GM12878 (cell line): ENCODE data around the gene TMUB1. TPM values are rescaled to one million over a fixed set of nuclear protein-coding genes. Genes with fewer than 3 reads are reported as not detected.
A peak's percentile ranks its signal among the peaks of the same experiment; 100 is the strongest.

Experiments used
- ATAC-seq: fragments of 200-7000 bp; cut with Tn5 transposase; 3 replicates; pipeline ENCODE4 v1.9.1; 2020; ENCODE audit warnings: mild to moderate bottlenecking, moderate library complexity
- BruUV-seq: library from RNA; stranded (reverse); fragments of 400-500 nt; replicated peaks from 2 replicates; lab custom pipeline; 2021; lab: Mats Ljungman, UMichigan
- CTCF ChIA-PET: fragments of 300-600 bp; sonication (Branson Sonifier 250); formaldehyde crosslinking; extraction: SDS; loops from one replicate; lab custom pipeline; 2021; ENCODE audit warnings: inconsistent platforms; lab: Yijun Ruan, JAX
- POLR2A ChIA-PET: fragments of 350-600 bp; formaldehyde crosslinking; extraction: SDS; loops from one replicate; lab custom pipeline; 2021; ENCODE audit warnings: inconsistent platforms; lab: Charles Lee
- RAD21 ChIA-PET: fragments of 300-600 bp; sonication (Branson Sonifier 250); formaldehyde crosslinking; loops from one replicate; lab custom pipeline; 2023; ENCODE audit warnings: antibody characterized with exemption; ENCODE audit not compliant: unreplicated experiment; lab: Charles Lee
- SMC1A ChIA-PET: fragments of 300-600 bp; sonication (Branson Sonifier 250); formaldehyde crosslinking; loops from one replicate; lab custom pipeline; 2023; ENCODE audit not compliant: unreplicated experiment, uncharacterized antibody; lab: Charles Lee
- DNase-seq: peaks from one replicate; pipeline ENCODE4 v3.0.0-alpha.2; 2011; ENCODE audit warnings: low read depth, low spot score
- FAIRE-seq: peaks from 3 replicates; lab custom pipeline; 2011; peaks lifted over from hg19 to GRCh38; lab: Jason Lieb, UNC
- H2AFZ ChIP-seq: 2 replicates; pipeline ENCODE4 v1.6.0; 2011; ENCODE audit warnings: low read depth, low read length, control low read depth; ENCODE audit not compliant: control insufficient read depth
- H3K27ac ChIP-seq: 2 replicates; pipeline ENCODE4 v1.5.1; 2011; ENCODE audit warnings: control low read depth; ENCODE audit not compliant: control insufficient read depth, insufficient read depth
- H3K27me3 ChIP-seq, 2 experiments: replicated peaks in 1 of 2; 2 replicates each; pipeline versions ENCODE4 v1.6.0 to v1.6.1; 2011; ENCODE audit warnings: low read length in 1 of 2; ENCODE audit not compliant: control insufficient read depth in 2 of 2, insufficient read depth in 2 of 2
- H3K36me3 ChIP-seq, 2 experiments: 2 replicates each; pipeline ENCODE4 v1.5.1; 2011; ENCODE audit warnings: low read length in 1 of 2; ENCODE audit not compliant: control insufficient read depth in 2 of 2, insufficient read depth in 2 of 2
- H3K4me1 ChIP-seq: 2 replicates; pipeline ENCODE4 v1.6.1; 2011; ENCODE audit warnings: mild to moderate bottlenecking, low read length, moderate library complexity, mixed read lengths; ENCODE audit not compliant: control insufficient read depth, insufficient read depth
- H3K4me2 ChIP-seq: 2 replicates; pipeline ENCODE4 v1.6.0; 2011; ENCODE audit warnings: control low read depth; ENCODE audit not compliant: control insufficient read depth, insufficient read depth
- H3K4me3 ChIP-seq: fragments of 200-600 bp; sonication (generic); 2 replicates; pipeline ENCODE4 v1.5.1; 2016
- H3K79me2 ChIP-seq: 2 replicates; pipeline ENCODE4 v1.6.0; 2011; ENCODE audit warnings: low read length; ENCODE audit not compliant: control insufficient read depth, insufficient read depth
- H3K9ac ChIP-seq: 2 replicates; pipeline ENCODE4 v1.8.0; 2011; ENCODE audit warnings: low read length, control low read depth, mixed read lengths; ENCODE audit not compliant: control insufficient read depth, insufficient read depth
- H3K9me3 ChIP-seq: replicated peaks from 3 replicates; pipeline ENCODE4 v1.5.1; 2011; ENCODE audit warnings: mild to moderate bottlenecking, low read length; ENCODE audit not compliant: control insufficient read depth, insufficient read depth
- H4K20me1 ChIP-seq: 2 replicates; pipeline ENCODE4 v1.6.0; 2011; ENCODE audit not compliant: control insufficient read depth, insufficient read depth
- EP300 ChIP-seq, 2 experiments: fragments of 150-350 bp in 1 of 2; IDR thresholded peaks; 2 replicates each; pipeline ENCODE4 v1.6.1; 2011 to 2012; ENCODE audit warnings: low read depth in 2 of 2, low read length in 2 of 2, borderline replicate concordance in 1 of 2, improper control_type of control experiment in 1 of 2, inconsistent platforms in 1 of 2; ENCODE audit not compliant: control insufficient read depth in 1 of 2
- RELA ChIP-seq: fragments of 450-650 bp; IDR thresholded peaks from 2 replicates; pipeline ENCODE4 v1.8.0; 2014; ENCODE audit warnings: borderline replicate concordance; ENCODE audit not compliant: partially characterized antibody
- RUNX3 ChIP-seq: IDR thresholded peaks from 2 replicates; pipeline ENCODE4 v1.6.1; 2012; ENCODE audit warnings: low read length, inconsistent platforms
- ZBED1 ChIP-seq: IDR thresholded peaks from 2 replicates; pipeline ENCODE4 v1.6.1; 2016; ENCODE audit warnings: borderline replicate concordance
- ZSCAN29 ChIP-seq: fragments of 450-650 bp; IDR thresholded peaks from 2 replicates; pipeline ENCODE4 v1.6.1; 2017; ENCODE audit warnings: mild to moderate bottlenecking, moderate library complexity
- WGBS: methylation state at CpG from one replicate; pipeline ENCODE4 v1.1.6; 2016; ENCODE audit warnings: low lambda C conversion rate; ENCODE audit not compliant: insufficient replicate concordance, insufficient coverage; ENCODE audit errors: missing lambda C conversion rate; 5-methylcytosine and 5-hydroxymethylcytosine counted together
- in situ Hi-C: fragments of 300-500 bp; cut with MboI; formaldehyde crosslinking; loops from 9 replicates; pipeline ENCODE4 v1.14.3; 2018; ENCODE audit warnings: mixed read lengths
- intact Hi-C: fragments of 100-400 bp; cut with micrococcal nuclease; formaldehyde crosslinking; loops from one replicate; pipeline ENCODE4 v1.14.2; 2022; ENCODE audit not compliant: unreplicated experiment
- polyA plus RNA-seq, 11 experiments: library from polyadenylated mRNA; depleted of rRNA in 4 of 11; unstranded in 6 of 11; stranded (reverse) in 5 of 11; fragments of >200 nt; fragmentation: Nextera tagmentation in 4 of 11; fragmentation: Illumina TruSeq in 1 of 11; extraction: Ambion mirVana in 4 of 11; extraction: Trizol in 1 of 11; gene quantifications; 1 replicate in 1 of 11; 2 replicates in 10 of 11; pipeline versions ENCODE4 v1.2.1 to v1.2.3, GENCODE V29; 2011 to 2016; ENCODE audit warnings: inconsistent platforms in 2 of 11, missing spikeins in 2 of 11, low read depth in 1 of 11
- total RNA-seq, 4 experiments: library from RNA; depleted of rRNA in 3 of 4; stranded (reverse); fragments of >200 nt in 3 of 4; fragmentation: Illumina TruSeq in 1 of 4; extraction: Trizol in 1 of 4; gene quantifications; 2 replicates each; pipeline versions ENCODE4 v1.2.1 to v1.2.3, GENCODE V29; 2013 to 2021

TMUB1 gene
- total and polyA plus RNA-seq, 10 of the 15 experiments (the other 5 are each of a cell fraction or from before 2014, with no cell fraction given): 0.27 to 79.5 (median 41.3) TPM; not detected in 1

DNA sequence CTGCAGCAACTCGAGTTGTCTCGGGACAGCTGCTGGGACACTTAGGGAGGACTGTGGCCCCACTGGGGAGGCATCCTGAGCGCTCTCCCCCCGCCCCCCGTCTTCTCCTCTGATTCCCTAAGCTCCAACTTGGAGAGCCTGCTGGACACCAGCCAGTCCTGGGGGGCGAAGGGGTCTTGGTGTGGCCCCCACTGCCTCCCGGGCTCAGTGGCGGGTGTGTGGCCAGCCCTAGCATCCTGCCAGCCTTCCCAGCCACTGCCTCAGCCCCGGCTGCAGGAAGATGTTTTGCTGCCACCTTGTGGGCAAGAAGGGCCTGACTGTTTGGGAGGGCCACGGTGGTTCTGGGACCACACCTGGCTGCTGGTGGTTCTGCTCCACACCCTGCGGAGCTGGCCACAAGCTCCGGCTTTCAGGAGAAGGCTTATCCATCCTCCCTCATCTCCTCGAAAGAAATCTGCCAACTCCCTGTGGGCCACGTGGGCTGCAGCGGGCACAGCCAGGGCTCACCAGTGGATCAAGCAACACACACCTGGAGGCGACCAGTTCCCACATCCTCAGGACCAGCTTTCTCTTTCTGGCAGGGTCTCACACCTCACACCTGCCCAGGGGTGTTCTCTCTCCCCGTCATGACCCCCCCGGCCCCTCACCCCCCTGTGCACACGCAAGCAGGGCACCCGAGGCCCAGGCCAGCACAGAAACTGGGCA lies 27.8 kb upstream of the TMUB1 start (continued):
- TF ChIP-seq ZSCAN29 (0 out of 2 replicates have a peak, but pooled peaks have one; percentile 19), RELA (peak; percentile 14), RUNX3 (peak; percentile 24; the same call in 1 of the 2 replicates)

GRCh38 chr7:151110236-151110940 lies 27.1 kb upstream of the TMUB1 start:
- Histone ChIP-seq H3K4me3 (no peak overlapping the region), H2AFZ (no peak overlapping the region), H3K36me3 (no peaks in the 10 kb centered on the region; a peak in 1 of 4 replicates), H3K79me2 (no peaks in the 10 kb centered on the region; the same call in none of the 2 replicates), H4K20me1 (peaks cover 3% of the 10 kb centered on the region; the same call in 1 of the 2 replicates), H3K27ac (no peak overlapping the region), H3K9ac (no peak overlapping the region), H3K27me3 (no peaks in the 10 kb centered on the region), H3K4me2 (no peak overlapping the region), H3K4me1 (no peaks in the 10 kb centered on the region), H3K9me3 (no peaks in the 10 kb centered on the region)
- ChIA-PET POLR2A (no interaction called here), SMC1A (interaction anchor here (1.0 to 3.3 kb wide), 6 partner anchors 22 to 127 kb away, joined by 3 to 15 read pairs (median 3); partner anchors contain the start of gene ABCB8), RAD21 (interaction anchor here (0.8 to 1.6 kb wide), 4 partner anchors 10 to 96 kb away, joined by 3 to 5 read pairs (median 4); no protein-coding TSS in a partner anchor), CTCF (interaction anchor here (0.7 to 3.9 kb wide), 15 partner anchors 9 to 250 kb away, joined by 3 to 31 read pairs (median 6); partner anchors contain the start of gene ABCB8)
- FAIRE-seq (no peak), DNase-seq (no peak), ATAC-seq (peak; percentile 6; the same call in 1 of the 3 replicates)
- 60% methylated on average over 11 of the region's 11 CpGs for WGBS
- BruUV-seq: no TSS peak
- TF ChIP-seq ZBED1 (no peak), EP300 (IDR thresholded peaks at IDR 0.05; ENCODE audit: borderline replicate concordance in 1 of 2, control insufficient read depth in 1 of 2, low read depth in 2 of 2, low read length in 2 of 2) (no peak)
- intact Hi-C loops: loop anchor here (2.0 to 5.0 kb wide), 5 partner anchors 22 to 212 kb away; partner anchors contain the start of genes ABCB8 and SLC4A2
- in situ Hi-C loops: no loop called here
